GM19023 (cell line): Measurements from ENCODE around the gene USP24.
"Not testable (repeated sequence)": the region's sequence is repeated elsewhere in the genome, so short reads cannot be mapped to it uniquely, and the experiment has no call there.

ENCODE experiments used
- ATAC-seq: cut with Tn5 transposase; IDR thresholded peaks from one replicate; pipeline ENCODE4 v1.9.1; 2021; ENCODE audit warnings: mild to moderate bottlenecking, moderate library complexity; ENCODE audit not compliant: unreplicated experiment

The USP24 gene

DNA sequence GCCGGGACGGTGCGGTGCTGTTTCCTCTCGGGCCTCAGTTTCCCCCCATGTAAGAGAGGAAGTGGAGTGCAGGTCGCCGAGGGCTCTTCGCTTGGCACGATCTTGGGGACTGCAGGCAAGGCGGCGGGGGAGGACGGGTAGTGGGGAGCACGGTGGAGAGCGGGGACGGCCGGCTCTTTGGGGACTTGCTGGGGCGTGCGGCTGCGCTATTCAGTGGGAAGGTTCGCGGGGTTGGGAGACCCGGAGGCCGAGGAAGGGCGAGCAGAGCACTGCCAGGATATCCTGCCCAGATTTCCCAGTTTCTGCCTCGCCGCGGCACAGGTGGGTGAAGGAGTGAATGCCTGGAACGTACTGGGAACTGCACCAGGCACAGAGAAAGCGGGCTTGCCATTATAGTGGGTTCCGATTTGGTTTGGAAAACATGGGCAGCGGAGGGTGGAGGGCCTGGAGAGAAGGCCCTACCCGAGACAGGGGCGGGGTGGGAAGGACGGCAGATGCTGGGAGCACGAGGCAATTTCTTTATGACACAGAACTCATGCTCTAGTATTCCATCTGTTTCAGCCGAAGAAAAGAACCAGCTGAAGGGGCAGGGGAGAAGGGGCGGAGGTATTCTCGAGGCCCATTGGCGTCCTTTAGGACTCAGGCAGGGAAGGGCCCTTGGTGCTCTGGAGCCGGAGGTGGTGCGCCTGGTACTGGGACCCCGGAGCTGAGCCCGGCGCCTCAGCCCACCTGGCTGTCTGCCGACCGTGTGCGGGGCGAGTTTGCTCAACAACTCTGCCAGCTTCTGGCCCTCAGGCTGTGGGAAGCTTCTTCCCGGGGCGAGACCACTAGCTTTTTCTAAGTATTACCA, 174.9 kb downstream of the USP24 start:
- no peak for ATAC-seq

DNA sequence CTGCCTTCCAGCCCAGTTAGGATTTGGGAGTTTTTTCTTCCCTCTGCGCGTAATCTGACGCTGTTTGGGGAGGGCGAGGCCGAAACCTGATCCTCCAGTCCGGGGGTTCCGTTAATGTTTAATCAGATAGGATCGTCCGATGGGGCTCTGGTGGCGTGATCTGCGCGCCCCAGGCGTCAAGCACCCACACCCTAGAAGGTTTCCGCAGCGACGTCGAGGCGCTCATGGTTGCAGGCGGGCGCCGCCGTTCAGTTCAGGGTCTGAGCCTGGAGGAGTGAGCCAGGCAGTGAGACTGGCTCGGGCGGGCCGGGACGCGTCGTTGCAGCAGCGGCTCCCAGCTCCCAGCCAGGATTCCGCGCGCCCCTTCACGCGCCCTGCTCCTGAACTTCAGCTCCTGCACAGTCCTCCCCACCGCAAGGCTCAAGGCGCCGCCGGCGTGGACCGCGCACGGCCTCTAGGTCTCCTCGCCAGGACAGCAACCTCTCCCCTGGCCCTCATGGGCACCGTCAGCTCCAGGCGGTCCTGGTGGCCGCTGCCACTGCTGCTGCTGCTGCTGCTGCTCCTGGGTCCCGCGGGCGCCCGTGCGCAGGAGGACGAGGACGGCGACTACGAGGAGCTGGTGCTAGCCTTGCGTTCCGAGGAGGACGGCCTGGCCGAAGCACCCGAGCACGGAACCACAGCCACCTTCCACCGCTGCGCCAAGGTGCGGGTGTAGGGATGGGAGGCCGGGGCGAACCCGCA, 175.7 kb downstream of the USP24 start, which contains the start of gene PCSK9:
TSS of gene PCSK9 (plus strand) at position 207 of the 741 bp plus-strand sequence. CDS start at position 497, 290 bp downstream.
- no peak for ATAC-seq

DNA sequence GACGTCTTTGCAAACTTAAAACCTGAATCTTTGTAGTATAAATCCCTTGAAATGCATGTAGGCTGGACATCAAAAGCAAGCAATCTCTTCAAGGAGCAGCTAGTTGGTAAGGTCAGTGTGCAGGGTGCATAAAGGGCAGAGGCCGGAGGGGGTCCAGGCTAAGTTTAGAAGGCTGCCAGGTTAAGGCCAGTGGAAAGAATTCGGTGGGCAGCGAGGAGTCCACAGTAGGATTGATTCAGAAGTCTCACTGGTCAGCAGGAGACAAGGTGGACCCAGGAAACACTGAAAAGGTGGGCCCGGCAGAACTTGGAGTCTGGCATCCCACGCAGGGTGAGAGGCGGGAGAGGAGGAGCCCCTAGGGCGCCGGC, 176.2 kb downstream of the USP24 start:
- ATAC-seq: no peak

DNA sequence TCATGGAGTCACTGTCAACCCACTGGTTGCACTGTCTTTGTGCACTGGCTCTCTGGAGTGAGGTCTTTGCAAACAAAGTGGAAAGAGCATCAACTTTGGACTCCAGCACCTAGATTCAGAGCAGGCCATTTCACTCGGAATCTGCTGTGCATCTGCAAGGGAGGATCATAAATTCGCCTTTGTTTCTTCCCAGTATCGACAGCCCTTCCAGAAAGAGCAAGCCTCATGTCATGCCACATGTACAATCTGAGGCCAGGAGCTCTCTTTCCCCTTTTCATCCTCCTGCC, 176.7 kb downstream of the USP24 start:
- ATAC-seq: no peak

DNA sequence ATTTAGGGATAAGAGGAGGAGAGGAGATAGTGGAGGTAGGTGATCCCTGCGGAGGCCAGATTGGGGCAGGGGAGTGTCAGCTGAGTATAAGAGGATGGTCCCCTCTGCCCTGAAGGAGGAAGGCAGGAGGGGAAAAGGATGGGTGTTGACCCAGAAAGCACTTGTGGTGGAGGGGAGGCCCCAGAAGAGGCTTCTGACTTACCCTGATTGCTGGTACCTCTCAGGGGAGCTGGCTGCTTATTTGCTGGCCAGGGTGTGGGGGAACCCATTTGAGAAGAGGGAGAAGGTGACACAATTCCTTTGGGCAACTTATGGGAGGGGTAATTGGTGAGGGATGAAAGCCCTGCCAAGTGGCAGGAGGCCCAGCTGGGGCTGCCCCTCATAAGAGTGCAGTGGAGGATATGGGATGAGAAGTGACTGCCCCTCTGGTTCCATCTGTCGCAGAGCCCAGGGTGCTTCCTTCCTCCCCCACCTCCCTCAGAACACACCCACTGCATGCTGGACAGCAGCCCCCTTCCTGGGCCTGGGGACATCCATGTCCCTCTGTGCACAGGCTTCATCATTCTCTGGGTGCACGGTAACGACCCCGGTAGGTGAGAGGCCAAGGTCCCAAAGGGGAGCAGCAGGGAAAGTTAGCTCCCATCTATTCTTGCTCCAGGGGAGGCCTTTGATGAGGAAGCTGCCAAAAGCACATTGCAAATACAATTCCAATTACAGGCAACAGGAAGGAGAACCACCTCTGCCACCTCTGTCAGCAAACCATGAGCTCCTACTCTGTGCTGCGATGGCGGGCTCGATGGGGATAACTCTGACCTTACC, 177.2 kb downstream of the USP24 start:
- ATAC-seq: no peak

DNA sequence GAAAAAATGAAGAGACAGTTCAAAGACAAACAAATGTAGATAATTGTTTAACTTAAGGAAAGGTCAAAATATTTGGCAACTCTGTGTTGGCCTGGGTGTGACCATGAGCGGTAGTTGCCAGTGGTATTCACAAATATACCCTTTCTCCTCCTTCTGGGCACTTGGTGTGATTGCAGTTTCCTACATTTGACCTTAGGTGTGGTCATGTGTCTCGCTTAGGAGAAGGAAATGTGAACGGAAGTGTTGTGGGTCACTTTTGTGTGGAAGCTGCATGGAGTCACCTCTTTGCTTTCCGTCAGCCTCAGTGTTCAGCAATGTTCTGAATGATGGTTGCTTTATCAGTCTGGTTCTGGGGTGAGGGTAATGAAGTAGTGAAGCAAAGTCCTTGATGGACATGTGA, 179.3 kb downstream of the USP24 start:
- no peak for ATAC-seq

DNA sequence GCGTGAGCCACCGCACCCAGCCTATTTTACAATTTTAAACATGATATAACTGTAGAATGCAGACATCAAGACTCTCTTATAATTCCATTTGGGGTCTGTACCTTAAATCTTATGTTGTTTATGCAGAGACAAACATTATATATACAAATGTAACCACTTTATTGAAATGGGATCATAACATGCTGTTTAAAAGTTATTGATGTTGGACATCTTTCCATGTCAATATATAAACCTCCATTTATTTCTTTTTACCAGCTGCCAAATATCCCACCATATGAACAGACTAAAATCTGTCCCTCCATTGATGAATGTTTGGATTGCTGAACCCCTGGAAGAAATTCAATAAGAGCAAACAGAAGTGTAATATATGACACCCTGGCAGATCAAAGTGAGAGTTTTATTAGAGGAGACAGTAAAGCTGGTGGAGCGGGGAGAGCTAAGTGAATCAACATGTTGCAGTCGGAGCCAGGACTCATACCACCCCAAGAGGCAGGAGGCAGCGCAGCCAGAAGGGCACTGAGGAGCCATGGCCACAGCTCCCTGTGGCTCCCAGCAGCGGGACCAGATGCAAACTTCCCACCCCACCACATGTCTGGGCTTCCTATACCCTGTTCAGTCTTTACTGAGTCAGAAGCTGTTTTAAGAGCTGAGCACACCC, 180.6 kb downstream of the USP24 start:
- ATAC-seq: no peak

DNA sequence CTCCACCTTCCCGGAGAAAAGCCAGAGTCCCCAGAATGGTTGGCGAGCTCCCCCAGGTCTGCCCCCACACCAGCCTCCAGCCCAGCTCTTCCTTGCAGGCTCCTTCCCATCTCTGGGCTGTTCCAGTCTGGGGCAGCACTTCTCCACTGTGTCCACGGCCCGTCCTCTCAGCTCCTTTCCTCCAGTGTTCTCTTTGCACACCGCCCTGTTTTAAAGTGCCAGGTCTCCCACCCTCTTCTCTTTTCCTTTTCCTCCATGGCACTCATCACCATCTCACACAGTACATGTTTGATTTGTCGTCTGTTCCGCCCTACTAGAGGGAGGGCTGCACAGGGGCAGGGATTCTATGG, 181.9 kb downstream of the USP24 start:
- ATAC-seq: no peak

DNA sequence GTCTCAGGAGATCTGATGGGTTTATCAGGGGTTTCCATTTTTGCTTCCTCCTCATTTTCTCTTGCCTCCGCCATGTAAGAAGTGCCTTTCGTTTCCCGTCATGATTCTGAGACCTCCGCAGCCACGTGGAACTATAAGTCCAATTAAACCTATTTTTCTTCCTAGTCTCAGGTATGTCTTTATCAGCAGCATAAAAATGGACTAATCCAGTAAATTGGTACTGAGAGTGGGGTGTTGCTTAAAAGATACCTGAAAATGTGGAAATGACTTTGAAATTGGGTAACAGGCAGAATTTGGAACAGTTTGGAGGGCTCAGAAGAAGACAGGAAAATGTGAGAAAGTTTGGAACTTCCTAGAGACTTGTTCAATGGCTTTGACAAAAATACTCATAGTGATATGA, 184.1 kb downstream of the USP24 start:
- not testable (repeated sequence) for ATAC-seq

DNA sequence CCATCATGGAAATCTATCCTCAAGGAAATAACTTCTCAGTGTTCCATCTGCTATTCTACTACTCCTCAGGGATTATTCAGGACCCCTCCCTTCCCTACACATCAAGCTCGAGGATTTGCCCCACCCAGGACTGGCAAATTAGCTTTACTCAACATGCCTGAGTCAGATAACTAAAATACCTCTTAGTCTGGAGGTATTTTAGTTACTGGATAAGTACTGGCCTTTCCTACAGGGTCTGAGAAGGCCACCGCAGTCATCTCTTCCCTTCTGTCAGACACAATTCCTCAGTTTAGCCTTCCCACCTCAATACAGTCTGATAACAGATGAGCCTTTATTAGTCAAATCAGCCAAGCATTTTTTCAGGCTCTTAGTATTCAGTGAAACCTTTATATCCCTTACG, 188.5 kb downstream of the USP24 start:
- ATAC-seq: not testable (repeated sequence)

DNA sequence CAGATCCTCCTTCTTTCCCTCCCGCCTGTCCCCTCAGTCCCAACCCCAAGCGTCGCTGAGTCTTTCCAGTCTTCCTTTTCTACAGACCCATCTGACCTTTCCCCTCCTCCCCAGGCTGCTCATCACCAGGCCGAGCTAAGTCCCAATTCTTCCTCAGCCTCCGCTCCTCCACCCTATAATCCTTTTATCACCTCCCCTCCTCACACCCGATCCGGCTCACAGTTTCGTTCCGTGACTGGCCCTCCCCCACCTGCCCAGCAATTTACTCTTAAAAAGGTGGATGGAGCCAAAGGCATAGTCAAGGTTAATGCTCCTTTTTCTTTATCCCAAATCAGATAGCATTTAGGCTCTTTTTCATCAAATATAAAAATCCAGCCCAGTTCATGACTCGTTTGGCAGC, 191.0 kb downstream of the USP24 start:
- ATAC-seq: not testable (repeated sequence)

DNA sequence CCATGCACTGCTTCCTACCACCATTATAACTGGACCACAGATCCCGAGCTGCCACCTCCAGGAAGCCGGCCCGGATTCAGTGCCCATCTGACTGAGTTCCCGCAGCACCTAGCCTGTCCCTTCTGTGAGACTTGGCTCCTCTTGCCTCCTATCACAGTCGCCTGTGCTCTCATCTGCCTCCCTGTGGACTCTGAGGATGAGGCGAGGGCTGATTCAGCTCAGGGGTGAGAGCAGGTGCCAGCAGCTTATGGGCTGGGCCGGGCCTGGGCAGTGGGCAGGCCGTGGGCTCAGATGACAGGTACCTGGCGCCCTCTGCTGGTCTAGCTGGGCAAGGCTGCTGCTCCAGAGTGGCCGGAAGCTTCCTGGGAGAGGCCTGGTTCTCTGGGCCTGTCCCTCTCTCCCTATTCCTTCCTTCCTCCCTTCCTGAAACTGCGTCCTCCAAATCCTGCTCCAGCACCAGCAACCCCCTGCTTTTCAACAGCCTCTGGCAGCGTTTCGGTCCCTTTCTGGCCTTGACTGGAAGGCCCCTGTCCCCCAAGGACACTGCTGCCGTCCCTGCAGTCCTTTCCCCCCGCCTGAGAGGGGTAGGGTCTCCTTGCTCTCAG, 193.1 kb downstream of the USP24 start:
- ATAC-seq: peak; percentile 80

DNA sequence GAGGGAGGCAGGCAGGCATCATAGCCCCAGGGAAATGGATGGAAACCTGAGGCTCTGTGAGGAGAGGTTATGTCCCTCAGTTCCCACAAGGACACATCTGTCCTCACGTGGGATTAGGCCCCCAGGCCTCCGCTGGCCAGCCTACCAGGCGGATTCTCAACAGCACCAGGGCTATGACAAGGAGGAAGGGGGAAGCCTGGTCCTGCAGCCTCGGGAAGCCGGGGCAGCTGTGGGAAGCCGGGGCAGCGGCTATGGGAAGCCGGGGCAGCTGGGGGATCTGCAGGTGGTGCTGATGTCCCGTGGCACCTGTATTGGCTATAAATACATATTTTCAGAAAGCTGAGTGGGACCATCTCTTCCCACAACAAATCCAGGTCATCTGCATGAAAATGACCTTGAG, 196.8 kb downstream of the USP24 start:
- no peak for ATAC-seq
